Measurements from ENCODE around the gene WNT5A.

Gene WNT5A

GRCh38 chr3:55486857-55487380 is at the start of gene WNT5A:
WNT5A (minus strand) TSS chr3:55487306; CDS start chr3:55486985, 321 bp downstream.
- Histone ChIP-seq H3K36me3 (replicated peaks) (no peaks in the 10 kb centered on the region), H3K4me1 (peaks cover 2% of the 10 kb centered on the region; the same call in 1 of the 2 replicates), H3K4me3 (peak within 1 kb of the TSS; percentile 66), H3K27me3 (ENCODE audit: low read depth) (no peaks in the 10 kb centered on the region), H3K9me3 (no peaks in the 10 kb centered on the region)
- DNase-seq (ENCODE audit: low spot score in 2 of 2), result peak; percentile 32 to 78
- in situ Hi-C loops (cut with MboI; ENCODE audit: low sequenced_read_pairs), result loop anchor here (10.0 to 25.0 kb wide), 4 partner anchors 238 to 775 kb away; no protein-coding TSS in a partner anchor

- Histone ChIP-seq H3K4me3 (no peak overlapping the region), H3K9me3 (no peaks in the 10 kb centered on the region), H3K4me1 (peaks cover 10% of the 10 kb centered on the region), H3K27me3 (ENCODE audit: low read depth) (no peaks in the 10 kb centered on the region), H3K36me3 (replicated peaks) (no peaks in the 10 kb centered on the region)
- no peak for DNase-seq (ENCODE audit: low spot score in 2 of 2)
- in situ Hi-C loops (cut with MboI; ENCODE audit: low sequenced_read_pairs), result no loop called here
Measured at GRCh38 chr3:55534876-55535275, 47.8 kb upstream of the WNT5A start.

- no peak overlapping the region for H3K4me3 ChIP-seq
- H3K9me3 ChIP-seq, result no peaks in the 10 kb centered on the region
- H3K36me3 ChIP-seq (replicated peaks), result no peaks in the 10 kb centered on the region
- in situ Hi-C loops (cut with MboI; ENCODE audit: low sequenced_read_pairs), result no loop called here
- H3K4me1 ChIP-seq, result peaks cover 17% of the 10 kb centered on the region
- no peak for DNase-seq (ENCODE audit: low spot score in 2 of 2)
- no peaks in the 10 kb centered on the region for H3K27me3 ChIP-seq (ENCODE audit: low read depth)
Measured at GRCh38 chr3:55532806-55533205, 45.7 kb upstream of the WNT5A start.

- no peaks in the 10 kb centered on the region for H3K9me3 ChIP-seq
- no peaks in the 10 kb centered on the region for H3K36me3 ChIP-seq (replicated peaks)
- H3K27me3 ChIP-seq (ENCODE audit: low read depth), result no peaks in the 10 kb centered on the region
- no peak for DNase-seq (ENCODE audit: low spot score in 2 of 2)
- peaks cover 17% of the 10 kb centered on the region for H3K4me1 ChIP-seq
- in situ Hi-C loops (cut with MboI; ENCODE audit: low sequenced_read_pairs), result no loop called here
- no peak overlapping the region for H3K4me3 ChIP-seq
Measured at GRCh38 chr3:55531321-55531720, 44.2 kb upstream of the WNT5A start.

GRCh38 chr3:55527361-55527760 is 40.3 kb upstream of the WNT5A start:
- no peak for DNase-seq (ENCODE audit: low spot score in 2 of 2)
- Histone ChIP-seq H3K4me1 (peaks cover 20% of the 10 kb centered on the region), H3K9me3 (no peaks in the 10 kb centered on the region), H3K36me3 (replicated peaks) (no peaks in the 10 kb centered on the region), H3K27me3 (ENCODE audit: low read depth) (no peaks in the 10 kb centered on the region), H3K4me3 (no peak overlapping the region)
- in situ Hi-C loops (cut with MboI; ENCODE audit: low sequenced_read_pairs), result no loop called here

GRCh38 chr3:55526332-55527030 is 39.4 kb upstream of the WNT5A start:
- in situ Hi-C loops (cut with MboI; ENCODE audit: low sequenced_read_pairs), result no loop called here

GRCh38 chr3:55525436-55525835 is 38.3 kb upstream of the WNT5A start:
- H3K36me3 ChIP-seq (replicated peaks), result no peaks in the 10 kb centered on the region

More at GRCh38 chr3:55526332-55527030, 39.4 kb upstream of the WNT5A start:
- Histone ChIP-seq H3K9me3 (no peaks in the 10 kb centered on the region), H3K27me3 (ENCODE audit: low read depth) (no peaks in the 10 kb centered on the region), H3K36me3 (replicated peaks) (no peaks in the 10 kb centered on the region), H3K4me1 (peaks cover 27% of the 10 kb centered on the region), H3K4me3 (no peak overlapping the region)
- DNase-seq (ENCODE audit: low spot score in 2 of 2), result no peak

GRCh38 chr3:55524565-55525244 is 37.6 kb upstream of the WNT5A start:
- no peaks in the 10 kb centered on the region for H3K27me3 ChIP-seq (ENCODE audit: low read depth)
- in situ Hi-C loops (cut with MboI; ENCODE audit: low sequenced_read_pairs), result no loop called here
- no peak overlapping the region for H3K4me3 ChIP-seq
- H3K4me1 ChIP-seq, result peaks cover 18% of the 10 kb centered on the region
- no peaks in the 10 kb centered on the region for H3K9me3 ChIP-seq
- no peak for DNase-seq (ENCODE audit: low spot score in 2 of 2)
- no peaks in the 10 kb centered on the region for H3K36me3 ChIP-seq (replicated peaks)

More at GRCh38 chr3:55525436-55525835, 38.3 kb upstream of the WNT5A start:
- Histone ChIP-seq H3K9me3 (no peaks in the 10 kb centered on the region), H3K27me3 (ENCODE audit: low read depth) (no peaks in the 10 kb centered on the region), H3K4me3 (no peak overlapping the region), H3K4me1 (peaks cover 22% of the 10 kb centered on the region)
- in situ Hi-C loops (cut with MboI; ENCODE audit: low sequenced_read_pairs), result no loop called here
- DNase-seq (ENCODE audit: low spot score in 2 of 2), result no peak

- no peaks in the 10 kb centered on the region for H3K36me3 ChIP-seq (replicated peaks)
- in situ Hi-C loops (cut with MboI; ENCODE audit: low sequenced_read_pairs), result no loop called here
- no peak overlapping the region for H3K4me3 ChIP-seq
- no peaks in the 10 kb centered on the region for H3K9me3 ChIP-seq
- peaks cover 22% of the 10 kb centered on the region for H3K4me1 ChIP-seq
- no peaks in the 10 kb centered on the region for H3K27me3 ChIP-seq (ENCODE audit: low read depth)
- no peak for DNase-seq (ENCODE audit: low spot score in 2 of 2)
Measured at GRCh38 chr3:55523471-55523870, 36.4 kb upstream of the WNT5A start.

GRCh38 chr3:55521738-55522421 is 34.8 kb upstream of the WNT5A start:
- Histone ChIP-seq H3K27me3 (ENCODE audit: low read depth) (no peaks in the 10 kb centered on the region), H3K4me1 (peaks cover 27% of the 10 kb centered on the region), H3K4me3 (no peak overlapping the region), H3K9me3 (no peaks in the 10 kb centered on the region), H3K36me3 (replicated peaks) (no peaks in the 10 kb centered on the region)
- DNase-seq (ENCODE audit: low spot score in 2 of 2), result no peak
- in situ Hi-C loops (cut with MboI; ENCODE audit: low sequenced_read_pairs), result no loop called here

- DNase-seq (ENCODE audit: low spot score in 2 of 2), result no peak
- peaks cover 29% of the 10 kb centered on the region for H3K4me1 ChIP-seq
- H3K4me3 ChIP-seq, result no peak overlapping the region
- no peaks in the 10 kb centered on the region for H3K9me3 ChIP-seq
- H3K36me3 ChIP-seq (replicated peaks), result no peaks in the 10 kb centered on the region
- H3K27me3 ChIP-seq (ENCODE audit: low read depth), result no peaks in the 10 kb centered on the region
- in situ Hi-C loops (cut with MboI; ENCODE audit: low sequenced_read_pairs), result no loop called here
Measured at GRCh38 chr3:55521064-55521737, 34.1 kb upstream of the WNT5A start.

GRCh38 chr3:55519019-55519418 is 31.9 kb upstream of the WNT5A start:
- peak; percentile 15 to 62 for DNase-seq (ENCODE audit: low spot score in 2 of 2)
- no peaks in the 10 kb centered on the region for H3K36me3 ChIP-seq (replicated peaks)
- in situ Hi-C loops (cut with MboI; ENCODE audit: low sequenced_read_pairs), result no loop called here

GRCh38 chr3:55518451-55518850 is 31.3 kb upstream of the WNT5A start:
- Histone ChIP-seq H3K4me1 (peaks cover 33% of the 10 kb centered on the region), H3K4me3 (no peak overlapping the region), H3K36me3 (replicated peaks) (no peaks in the 10 kb centered on the region), H3K27me3 (ENCODE audit: low read depth) (no peaks in the 10 kb centered on the region), H3K9me3 (no peaks in the 10 kb centered on the region)
- in situ Hi-C loops (cut with MboI; ENCODE audit: low sequenced_read_pairs), result no loop called here
- DNase-seq (ENCODE audit: low spot score in 2 of 2), result peak; percentile 31 to 51

More at GRCh38 chr3:55519019-55519418, 31.9 kb upstream of the WNT5A start:
- H3K4me3 ChIP-seq, result no peak overlapping the region
- H3K4me1 ChIP-seq, result peaks cover 29% of the 10 kb centered on the region
- H3K9me3 ChIP-seq, result no peaks in the 10 kb centered on the region
- no peaks in the 10 kb centered on the region for H3K27me3 ChIP-seq (ENCODE audit: low read depth)
